ENCODE data around the gene LRP3.

The LRP3 gene

DNA sequence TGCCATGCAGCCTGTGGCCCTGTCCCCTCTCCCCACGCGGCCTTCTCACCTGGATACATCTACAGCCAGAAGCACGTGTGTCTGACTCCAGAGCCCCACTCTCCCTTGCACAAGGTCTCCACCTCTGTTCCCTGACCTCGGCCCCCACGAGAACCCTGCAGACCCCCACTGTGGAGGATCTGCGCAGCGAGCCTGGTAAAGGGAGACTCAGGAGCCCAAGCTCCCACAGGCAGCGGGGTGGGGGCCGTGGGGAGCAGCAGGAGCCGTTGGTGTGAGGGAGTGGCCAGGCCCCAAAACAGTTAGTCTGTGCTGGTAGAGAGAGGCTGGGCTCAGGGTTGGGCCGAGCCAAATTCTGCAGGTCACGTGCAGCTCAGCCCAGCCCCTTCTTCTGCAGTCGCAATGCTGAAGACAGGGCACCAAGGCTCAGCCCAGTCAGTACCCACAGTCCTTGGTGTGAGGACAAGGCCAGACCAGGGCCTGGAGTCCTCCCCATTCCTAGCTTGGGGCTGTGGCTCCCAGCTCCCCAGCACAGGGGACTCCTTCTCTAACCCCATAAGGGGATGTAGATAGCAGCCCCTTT is 60.2 kb downstream of the LRP3 start:
- DNase-seq (ENCODE audit: low read depth in 1 of 2, low spot score in 1 of 2) = no peak
- in situ Hi-C loops (cut with HindIII; ENCODE audit: low pct_unique_long_range_greater_than_20kb, low sequenced_read_pairs) = no loop called here
- no peak for TF ChIP-seq JUND (IDR thresholded peaks at IDR 0.05; ENCODE audit: low read depth)

DNA sequence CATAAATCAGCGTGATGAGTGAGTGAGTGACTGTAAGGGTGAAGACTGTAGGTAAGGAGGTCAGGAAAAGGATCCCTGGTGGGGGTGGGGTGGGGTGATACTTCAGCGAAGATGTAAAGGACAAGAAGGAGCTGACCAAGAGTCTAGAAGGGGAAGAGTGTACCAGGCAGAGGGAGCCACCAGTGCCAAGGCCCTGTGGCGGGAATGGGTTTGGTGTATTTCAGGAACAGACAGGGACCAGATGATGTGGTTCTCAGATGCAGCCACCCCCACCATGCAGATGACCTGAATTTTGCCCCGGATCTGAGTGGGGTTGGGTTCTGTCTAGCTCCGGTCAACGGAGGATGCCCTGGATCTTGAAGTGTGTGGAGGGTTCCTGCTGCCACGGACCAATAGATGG is 61.7 kb downstream of the LRP3 start:
- no peak for DNase-seq (ENCODE audit: low read depth in 1 of 2, low spot score in 1 of 2)
- in situ Hi-C loops (cut with HindIII; ENCODE audit: low pct_unique_long_range_greater_than_20kb, low sequenced_read_pairs) = no loop called here
- no peak for TF ChIP-seq JUND (IDR thresholded peaks at IDR 0.05; ENCODE audit: low read depth)

DNA sequence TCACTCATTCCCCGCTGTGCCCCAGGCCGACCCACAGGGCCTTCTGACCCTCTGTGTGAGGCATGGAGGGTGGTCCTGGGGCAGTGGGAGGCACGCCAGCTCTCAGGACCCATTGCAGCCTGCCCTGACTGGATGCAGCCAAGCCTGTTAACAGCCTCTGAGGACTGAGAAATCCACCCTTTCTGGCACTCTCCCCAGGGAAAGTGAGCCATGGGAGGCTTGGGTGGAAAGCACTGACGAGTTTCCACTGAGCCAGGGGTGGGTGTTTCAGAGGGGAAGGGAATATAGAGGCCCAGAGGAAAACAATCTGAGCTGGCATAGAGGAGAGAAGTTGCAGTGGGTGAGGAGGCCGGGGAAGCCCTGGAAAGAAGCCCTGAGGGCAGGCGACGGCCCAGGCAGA is 62.1 kb downstream of the LRP3 start:
- DNase-seq (ENCODE audit: low read depth in 1 of 2, low spot score in 1 of 2) = no peak
- in situ Hi-C loops (cut with HindIII; ENCODE audit: low pct_unique_long_range_greater_than_20kb, low sequenced_read_pairs) = no loop called here
- no peak for TF ChIP-seq JUND (IDR thresholded peaks at IDR 0.05; ENCODE audit: low read depth)

DNA sequence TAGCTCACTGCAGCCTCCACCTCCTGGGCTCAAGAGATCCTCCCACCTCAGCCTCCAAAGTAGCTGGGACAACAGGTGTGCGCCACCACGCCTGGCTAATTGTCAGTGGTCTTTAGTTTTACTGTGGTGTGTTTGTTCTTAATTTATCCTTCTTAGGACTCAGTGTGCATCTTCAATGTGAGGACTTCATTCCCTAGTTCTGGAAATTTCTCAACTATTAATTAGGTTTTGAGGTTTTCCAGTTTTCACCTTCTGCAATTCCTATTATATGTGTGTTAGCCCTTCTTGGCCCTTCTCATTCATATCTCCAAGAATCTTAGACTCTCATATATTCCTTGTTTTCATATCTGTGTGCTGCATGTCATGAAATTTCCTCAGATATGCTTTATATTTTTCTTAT is 63.7 kb downstream of the LRP3 start:
- DNase-seq (ENCODE audit: low read depth in 1 of 2, low spot score in 1 of 2) = no peak
- in situ Hi-C loops (cut with HindIII; ENCODE audit: low pct_unique_long_range_greater_than_20kb, low sequenced_read_pairs) = no loop called here
- no peak for TF ChIP-seq JUND (IDR thresholded peaks at IDR 0.05; ENCODE audit: low read depth)

All from T47D (cell line).